HepG2 (cell line): ENCODE data around the gene PFKFB2. TPM values are rescaled to one million over a fixed set of nuclear protein-coding genes. Genes with fewer than 3 reads are reported as not detected.

Source experiments
- ASH2L ChIP-seq: fragments of 300-600, 200-600 bp; sonication (generic); IDR thresholded peaks from 2 replicates; pipeline ENCODE4 v1.7.0; 2017; ENCODE audit warnings: low read depth, mild to moderate bottlenecking, moderate library complexity, mixed read lengths, low read length; ENCODE audit not compliant: insufficient read length
- FOXK1 ChIP-seq: sonication (generic); formaldehyde crosslinking; IDR thresholded peaks from 2 replicates; pipeline ENCODE4 v1.4.0; 2020; ENCODE audit warnings: low read depth, missing genetic modification reagents, borderline replicate concordance
- GABPA ChIP-seq, 2 experiments: IDR thresholded peaks; 2 replicates each; pipeline ENCODE4 v1.6.1; 2011 to 2016; ENCODE audit warnings: low read depth in 2 of 2, low read length in 1 of 2, missing biosample characterization in 1 of 2, missing genetic modification characterization in 1 of 2
- GPN1 ChIP-seq: sonication (generic); formaldehyde crosslinking; IDR thresholded peaks from 2 replicates; pipeline ENCODE4 v1.5.1; 2020; ENCODE audit warnings: missing genetic modification reagents, borderline replicate concordance
- HOXD1 ChIP-seq: sonication (generic); formaldehyde crosslinking; IDR thresholded peaks from 2 replicates; pipeline ENCODE4 v1.5.0; 2020; ENCODE audit warnings: missing genetic modification reagents
- IKZF4 ChIP-seq: sonication (generic); formaldehyde crosslinking; IDR thresholded peaks from 2 replicates; pipeline ENCODE4 v1.5.1; 2020; ENCODE audit warnings: borderline replicate concordance, mild to moderate bottlenecking, low read depth, missing genetic modification reagents; ENCODE audit errors: not compliant biosample characterization
- NCOA2 ChIP-seq: sonication (generic); formaldehyde crosslinking; IDR thresholded peaks from 2 replicates; pipeline ENCODE4 v1.8.0; 2022; ENCODE audit warnings: inconsistent platforms
- PHF20 ChIP-seq: sonication (generic); formaldehyde crosslinking; IDR thresholded peaks from 2 replicates; pipeline ENCODE4 v1.5.0; 2020; ENCODE audit warnings: mild to moderate bottlenecking, missing genetic modification reagents
- SALL1 ChIP-seq: sonication (generic); formaldehyde crosslinking; IDR thresholded peaks from 2 replicates; pipeline ENCODE4 v1.8.0; 2022; ENCODE audit warnings: mild to moderate bottlenecking, missing genetic modification reagents
- SPEN ChIP-seq: sonication (generic); formaldehyde crosslinking; IDR thresholded peaks from 2 replicates; pipeline ENCODE4 v1.5.1; 2020; ENCODE audit warnings: low read depth, mild to moderate bottlenecking, missing genetic modification reagents
- SUZ12 ChIP-seq: fragments of 150-350 bp; IDR thresholded peaks from 2 replicates; pipeline ENCODE4 v1.6.1; 2014; ENCODE audit warnings: low read depth, low read length
- ZNF263 ChIP-seq: sonication (generic); formaldehyde crosslinking; IDR thresholded peaks from 2 replicates; pipeline ENCODE4 v1.4.0; 2020; ENCODE audit warnings: missing genetic modification reagents
- ZNF7 ChIP-seq: IDR thresholded peaks from 2 replicates; pipeline ENCODE4 v1.6.1; 2016; ENCODE audit warnings: missing biosample characterization, missing genetic modification reagents
- polyA plus RNA-seq, 8 experiments: library from polyadenylated mRNA; depleted of rRNA in 3 of 8; stranded (reverse) in 7 of 8; unstranded in 1 of 8; fragments of >200 nt; fragmentation: Illumina TruSeq in 4 of 8; extraction: Trizol in 4 of 8; gene quantifications; 2 replicates each; pipeline versions ENCODE4 v1.2.1 to v1.2.3, GENCODE V29; 2011 to 2016; ENCODE audit warnings: low read depth in 4 of 8, missing spikeins in 1 of 8, mixed read lengths in 1 of 8; ENCODE audit not compliant: insufficient read depth in 1 of 8
- total RNA-seq, 5 experiments: library from RNA; depleted of rRNA; stranded (reverse); fragments of >200 nt; fragmentation: Illumina TruSeq; extraction: Trizol; gene quantifications; 2 replicates each; pipeline ENCODE4 v1.2.3, GENCODE V29; 2016; ENCODE audit warnings: low read depth in 1 of 5
- TF ChIP-seq, protein P1 (sequence below): sonication (generic); formaldehyde crosslinking; IDR thresholded peaks from 2 replicates; pipeline ENCODE4 v1.4.0; 2020; ENCODE audit warnings: mild to moderate bottlenecking, missing genetic modification reagents
- TF ChIP-seq, protein P2 (sequence below): sonication (generic); formaldehyde crosslinking; IDR thresholded peaks from 2 replicates; pipeline ENCODE4 v1.4.0; 2020; ENCODE audit warnings: missing genetic modification reagents, borderline replicate concordance
- TF ChIP-seq, protein P3 (sequence below): IDR thresholded peaks from 2 replicates; pipeline ENCODE4 v1.6.1; 2016; ENCODE audit warnings: low read depth, control low read depth
- TF ChIP-seq, protein P4 (sequence below): sonication (generic); formaldehyde crosslinking; IDR thresholded peaks from 2 replicates; pipeline ENCODE4 v1.5.0; 2020; ENCODE audit warnings: missing genetic modification reagents

PFKFB2 gene
- total and polyA plus RNA-seq, 2 of the 13 experiments (the other 11 are each of a cell fraction or from before 2014, with no cell fraction given): 4.6 to 10.6 TPM

DNA sequence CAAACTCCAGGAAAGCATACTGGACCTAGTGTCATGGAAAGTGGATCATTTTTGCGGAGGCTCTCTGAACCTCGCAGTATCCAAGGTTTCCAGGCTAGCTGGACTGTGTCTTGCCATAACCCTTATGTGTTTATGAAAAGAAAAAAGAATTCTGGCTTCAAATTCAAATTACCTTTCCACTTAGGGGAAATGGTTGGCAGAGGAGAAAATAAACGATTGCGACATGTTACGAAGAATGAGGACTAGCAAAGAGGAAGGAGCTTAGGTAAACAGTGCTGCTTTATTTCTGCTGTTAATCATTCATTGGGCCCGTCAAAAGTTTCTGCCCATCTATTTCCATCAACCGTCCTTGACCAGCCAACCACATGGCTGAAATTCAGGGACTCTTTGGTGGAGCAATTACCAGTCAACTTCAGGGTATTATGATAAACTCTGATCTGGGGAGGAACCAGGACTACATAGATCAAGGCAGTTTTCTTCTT, 50.9 kb downstream of the PFKFB2 start, which contains the start of gene C4BPA (continued):
- TF ChIP-seq, protein P1, sequence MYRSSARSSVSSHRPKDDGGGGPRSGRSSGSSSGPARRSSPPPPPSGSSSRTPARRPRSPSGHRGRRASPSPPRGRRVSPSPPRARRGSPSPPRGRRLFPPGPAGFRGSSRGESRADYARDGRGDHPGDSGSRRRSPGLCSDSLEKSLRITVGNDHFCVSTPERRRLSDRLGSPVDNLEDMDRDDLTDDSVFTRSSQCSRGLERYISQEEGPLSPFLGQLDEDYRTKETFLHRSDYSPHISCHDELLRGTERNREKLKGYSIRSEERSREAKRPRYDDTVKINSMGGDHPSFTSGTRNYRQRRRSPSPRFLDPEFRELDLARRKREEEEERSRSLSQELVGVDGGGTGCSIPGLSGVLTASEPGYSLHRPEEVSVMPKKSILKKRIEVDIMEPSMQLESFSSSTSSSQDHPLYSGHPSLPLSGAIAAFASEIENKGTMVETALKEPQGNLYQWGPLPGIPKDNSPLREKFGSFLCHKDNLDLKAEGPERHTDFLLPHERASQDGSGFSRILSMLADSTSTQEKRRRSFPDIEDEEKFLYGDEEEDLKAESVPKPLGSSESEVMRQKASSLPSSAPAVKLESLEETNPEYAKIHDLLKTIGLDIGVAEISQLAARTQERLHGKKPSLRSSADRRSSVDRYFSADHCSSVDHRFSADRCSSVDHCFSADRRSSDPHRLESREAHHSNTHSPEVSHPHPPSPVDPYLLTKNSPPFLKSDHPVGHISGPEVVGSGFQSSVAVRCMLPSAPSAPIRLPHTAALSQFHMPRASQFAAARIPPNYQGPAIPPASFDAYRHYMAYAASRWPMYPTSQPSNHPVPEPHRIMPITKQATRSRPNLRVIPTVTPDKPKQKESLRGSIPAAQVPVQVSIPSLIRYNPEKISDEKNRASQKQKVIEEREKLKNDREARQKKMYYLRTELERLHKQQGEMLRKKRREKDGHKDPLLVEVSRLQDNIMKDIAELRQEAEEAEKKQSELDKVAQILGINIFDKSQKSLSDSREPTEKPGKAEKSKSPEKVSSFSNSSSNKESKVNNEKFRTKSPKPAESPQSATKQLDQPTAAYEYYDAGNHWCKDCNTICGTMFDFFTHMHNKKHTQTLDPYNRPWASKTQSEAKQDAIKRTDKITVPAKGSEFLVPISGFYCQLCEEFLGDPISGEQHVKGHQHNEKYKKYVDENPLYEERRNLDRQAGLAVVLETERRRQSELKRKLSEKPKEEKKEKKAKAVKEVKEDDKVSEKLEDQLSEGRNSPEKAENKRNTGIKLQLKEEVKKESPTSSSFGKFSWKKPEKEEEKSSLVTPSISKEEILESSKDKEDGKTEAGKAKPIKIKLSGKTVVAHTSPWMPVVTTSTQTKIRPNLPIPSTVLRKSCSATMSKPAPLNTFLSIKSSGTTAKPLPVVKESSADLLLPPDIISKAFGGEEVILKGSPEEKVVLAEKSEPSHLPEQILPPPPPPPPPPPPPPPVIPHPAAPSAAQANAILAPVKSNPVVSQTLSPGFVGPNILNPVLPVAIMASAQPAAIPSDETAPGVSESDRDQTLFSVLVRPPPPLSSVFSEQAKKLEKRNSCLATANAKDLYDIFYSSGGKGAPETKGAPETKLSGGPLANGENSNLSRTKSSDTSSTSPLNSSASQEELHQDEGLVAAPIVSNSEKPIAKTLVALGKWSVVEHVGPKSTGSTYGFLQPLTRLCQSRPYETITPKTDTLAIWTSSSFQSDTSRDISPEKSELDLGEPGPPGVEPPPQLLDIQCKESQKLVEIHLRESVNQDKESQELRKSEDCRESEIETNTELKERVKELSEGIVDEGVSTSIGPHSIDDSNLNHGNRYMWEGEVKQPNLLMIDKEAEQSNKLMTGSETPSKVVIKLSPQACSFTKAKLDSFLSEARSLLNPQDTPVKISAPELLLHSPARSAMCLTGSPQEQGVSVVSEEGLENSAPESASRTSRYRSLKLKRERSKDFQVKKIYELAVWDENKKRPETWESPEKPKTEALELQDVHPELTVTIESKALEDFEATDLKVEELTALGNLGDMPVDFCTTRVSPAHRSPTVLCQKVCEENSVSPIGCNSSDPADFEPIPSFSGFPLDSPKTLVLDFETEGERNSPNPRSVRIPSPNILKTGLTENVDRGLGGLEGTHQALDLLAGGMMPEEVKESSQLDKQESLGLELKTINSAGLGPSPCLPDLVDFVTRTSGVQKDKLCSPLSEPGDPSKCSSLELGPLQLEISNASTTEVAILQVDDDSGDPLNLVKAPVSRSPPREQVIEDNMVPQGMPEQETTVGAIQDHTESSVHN (CRISPR knock-in tag): no peak
- TF ChIP-seq NCOA2 (CRISPR knock-in tag) (peak; percentile 77), GABPA (IDR thresholded peaks at IDR 0.05; ENCODE audit: low read depth, low read length) (no peak), GABPA (CRISPR knock-in tag; IDR thresholded peaks at IDR 0.05; ENCODE audit: low read depth) (peak; percentile 21; the same call in 1 of the 2 replicates), SPEN (CRISPR knock-in tag) (no peak), ZNF7 (CRISPR knock-in tag) (no peak), PHF20 (no peak), ASH2L (no peak), GPN1 (CRISPR knock-in tag) (no peak), SALL1 (CRISPR knock-in tag) (no peak; the same call in 1 of the 2 replicates), IKZF4 (no peak), HOXD1 (no peak), FOXK1 (CRISPR knock-in tag) (0 out of 2 replicates have a peak, but pooled peaks have one; percentile 31), SUZ12 (no peak), ZNF263 (CRISPR knock-in tag) (peak; percentile 75)
- TF ChIP-seq, protein P2, sequence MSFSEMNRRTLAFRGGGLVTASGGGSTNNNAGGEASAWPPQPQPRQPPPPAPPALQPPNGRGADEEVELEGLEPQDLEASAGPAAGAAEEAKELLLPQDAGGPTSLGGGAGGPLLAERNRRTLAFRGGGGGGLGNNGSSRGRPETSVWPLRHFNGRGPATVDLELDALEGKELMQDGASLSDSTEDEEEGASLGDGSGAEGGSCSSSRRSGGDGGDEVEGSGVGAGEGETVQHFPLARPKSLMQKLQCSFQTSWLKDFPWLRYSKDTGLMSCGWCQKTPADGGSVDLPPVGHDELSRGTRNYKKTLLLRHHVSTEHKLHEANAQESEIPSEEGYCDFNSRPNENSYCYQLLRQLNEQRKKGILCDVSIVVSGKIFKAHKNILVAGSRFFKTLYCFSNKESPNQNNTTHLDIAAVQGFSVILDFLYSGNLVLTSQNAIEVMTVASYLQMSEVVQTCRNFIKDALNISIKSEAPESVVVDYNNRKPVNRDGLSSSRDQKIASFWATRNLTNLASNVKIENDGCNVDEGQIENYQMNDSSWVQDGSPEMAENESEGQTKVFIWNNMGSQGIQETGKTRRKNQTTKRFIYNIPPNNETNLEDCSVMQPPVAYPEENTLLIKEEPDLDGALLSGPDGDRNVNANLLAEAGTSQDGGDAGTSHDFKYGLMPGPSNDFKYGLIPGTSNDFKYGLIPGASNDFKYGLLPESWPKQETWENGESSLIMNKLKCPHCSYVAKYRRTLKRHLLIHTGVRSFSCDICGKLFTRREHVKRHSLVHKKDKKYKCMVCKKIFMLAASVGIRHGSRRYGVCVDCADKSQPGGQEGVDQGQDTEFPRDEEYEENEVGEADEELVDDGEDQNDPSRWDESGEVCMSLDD (CRISPR knock-in tag): no peak
- TF ChIP-seq, protein P3, sequence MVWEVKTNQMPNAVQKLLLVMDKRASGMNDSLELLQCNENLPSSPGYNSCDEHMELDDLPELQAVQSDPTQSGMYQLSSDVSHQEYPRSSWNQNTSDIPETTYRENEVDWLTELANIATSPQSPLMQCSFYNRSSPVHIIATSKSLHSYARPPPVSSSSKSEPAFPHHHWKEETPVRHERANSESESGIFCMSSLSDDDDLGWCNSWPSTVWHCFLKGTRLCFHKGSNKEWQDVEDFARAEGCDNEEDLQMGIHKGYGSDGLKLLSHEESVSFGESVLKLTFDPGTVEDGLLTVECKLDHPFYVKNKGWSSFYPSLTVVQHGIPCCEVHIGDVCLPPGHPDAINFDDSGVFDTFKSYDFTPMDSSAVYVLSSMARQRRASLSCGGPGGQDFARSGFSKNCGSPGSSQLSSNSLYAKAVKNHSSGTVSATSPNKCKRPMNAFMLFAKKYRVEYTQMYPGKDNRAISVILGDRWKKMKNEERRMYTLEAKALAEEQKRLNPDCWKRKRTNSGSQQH (CRISPR knock-in tag): no peak
- TF ChIP-seq, protein P4, sequence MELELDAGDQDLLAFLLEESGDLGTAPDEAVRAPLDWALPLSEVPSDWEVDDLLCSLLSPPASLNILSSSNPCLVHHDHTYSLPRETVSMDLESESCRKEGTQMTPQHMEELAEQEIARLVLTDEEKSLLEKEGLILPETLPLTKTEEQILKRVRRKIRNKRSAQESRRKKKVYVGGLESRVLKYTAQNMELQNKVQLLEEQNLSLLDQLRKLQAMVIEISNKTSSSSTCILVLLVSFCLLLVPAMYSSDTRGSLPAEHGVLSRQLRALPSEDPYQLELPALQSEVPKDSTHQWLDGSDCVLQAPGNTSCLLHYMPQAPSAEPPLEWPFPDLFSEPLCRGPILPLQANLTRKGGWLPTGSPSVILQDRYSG: no peak
